ENCODE results near the gene PSMB2.

The PSMB2 gene

DNA sequence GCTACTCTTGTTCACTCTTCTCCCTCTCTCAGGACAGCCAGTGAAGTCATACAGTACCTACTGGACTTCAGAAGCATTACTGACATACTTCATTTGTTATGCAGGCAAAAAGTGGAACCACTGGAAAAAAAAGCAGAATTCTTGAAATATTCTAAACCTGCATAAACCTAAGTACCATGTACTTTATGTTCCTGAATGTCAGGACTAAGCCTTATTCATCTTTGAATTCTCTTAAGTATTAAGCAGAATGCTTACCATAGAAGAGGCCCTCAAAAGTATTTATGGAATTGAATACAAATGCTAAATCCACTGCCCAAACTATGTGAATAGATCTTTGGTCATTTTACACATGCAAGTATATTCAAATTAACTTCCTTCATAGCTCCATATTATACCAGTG lies 7.8 kb downstream of the PSMB2 start:
- no peak for DNase-seq
- Histone ChIP-seq H3K4me1 (ENCODE audit: control extremely low read depth in 1 of 4, control insufficient read depth in 4 of 4, insufficient read depth in 4 of 4, low read length in 3 of 4) (peaks cover 7 to 20% (median 16%) of the 10 kb centered on the region in 4 experiments), H3K27me3 (replicated peaks in 2 of 5; ENCODE audit: control insufficient read depth in 4 of 5, insufficient read depth in 5 of 5, low read length in 4 of 5) (no peaks in the 10 kb centered on the region), H3K4me3 (ENCODE audit: control insufficient read depth in 1 of 7, extremely low read depth in 1 of 7, insufficient read depth in 4 of 7, low read depth in 2 of 7, low read length in 6 of 7) (no peak overlapping the region), H3K36me3 (ENCODE audit: control insufficient read depth in 4 of 4, insufficient read depth in 4 of 4, low read length in 3 of 4) (peaks cover 16 to 59% (median 41%) of the 10 kb centered on the region in 4 experiments), H3K9me3 (ENCODE audit: control extremely low read depth in 1 of 5, control insufficient read depth in 4 of 5, insufficient read depth in 2 of 5, low read depth in 1 of 5, low read length in 4 of 5) (no peaks in the 10 kb centered on the region), H3K27ac (ENCODE audit: insufficient read depth in 1 of 2, low read depth in 1 of 2, low read length in 2 of 2, poor library complexity in 1 of 2, severe bottlenecking in 2 of 2) (no peak overlapping the region)
- CTCF ChIA-PET: interaction anchor here (0.6 kb wide), 1 partner anchor 32 kb away, joined by 3 read pairs; no protein-coding TSS in a partner anchor
- POLR2A ChIA-PET: no interaction called here

DNA sequence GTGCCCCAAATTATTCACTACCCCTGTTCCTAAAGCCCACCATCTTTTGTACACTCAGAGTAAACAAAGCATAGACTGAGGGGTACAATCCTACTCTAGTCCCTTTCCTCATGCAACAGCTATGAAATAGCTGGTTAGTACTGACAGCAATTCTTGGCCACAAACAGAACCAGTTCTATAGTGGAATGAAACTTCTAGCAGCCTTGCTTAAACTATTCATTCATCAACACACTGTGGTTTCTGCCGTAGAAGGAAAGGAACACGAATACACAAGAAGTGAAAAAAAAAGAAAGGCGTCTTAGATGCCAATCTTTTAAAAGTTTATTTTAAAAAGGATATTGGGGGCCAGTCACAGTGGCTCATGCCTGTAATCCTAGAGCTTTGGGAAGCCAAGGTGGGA lies 9.9 kb downstream of the PSMB2 start:
- Histone ChIP-seq H3K27me3 (replicated peaks in 2 of 5; ENCODE audit: control insufficient read depth in 4 of 5, insufficient read depth in 5 of 5, low read length in 4 of 5) (no peaks in the 10 kb centered on the region), H3K4me1 (ENCODE audit: control extremely low read depth in 1 of 4, control insufficient read depth in 4 of 4, insufficient read depth in 4 of 4, low read length in 3 of 4) (no peaks in the 10 kb centered on the region), H3K4me3 (ENCODE audit: control insufficient read depth in 1 of 7, extremely low read depth in 1 of 7, insufficient read depth in 4 of 7, low read depth in 2 of 7, low read length in 6 of 7) (no peak overlapping the region), H3K9me3 (ENCODE audit: control extremely low read depth in 1 of 5, control insufficient read depth in 4 of 5, insufficient read depth in 2 of 5, low read depth in 1 of 5, low read length in 4 of 5) (no peaks in the 10 kb centered on the region), H3K27ac (ENCODE audit: insufficient read depth in 1 of 2, low read depth in 1 of 2, low read length in 2 of 2, poor library complexity in 1 of 2, severe bottlenecking in 2 of 2) (no peak overlapping the region), H3K36me3 (ENCODE audit: control insufficient read depth in 4 of 4, insufficient read depth in 4 of 4, low read length in 3 of 4) (peaks cover 16 to 72% (median 46%) of the 10 kb centered on the region in 4 experiments)
- ChIA-PET CTCF (interaction anchor here (0.9 kb wide), 1 partner anchor 34 kb away, joined by 3 read pairs; no protein-coding TSS in a partner anchor), POLR2A (no interaction called here)
- WGBS (ENCODE audit: insufficient coverage): 89% methylated on average over 2 of the region's 3 CpGs
- DNase-seq: no peak

DNA sequence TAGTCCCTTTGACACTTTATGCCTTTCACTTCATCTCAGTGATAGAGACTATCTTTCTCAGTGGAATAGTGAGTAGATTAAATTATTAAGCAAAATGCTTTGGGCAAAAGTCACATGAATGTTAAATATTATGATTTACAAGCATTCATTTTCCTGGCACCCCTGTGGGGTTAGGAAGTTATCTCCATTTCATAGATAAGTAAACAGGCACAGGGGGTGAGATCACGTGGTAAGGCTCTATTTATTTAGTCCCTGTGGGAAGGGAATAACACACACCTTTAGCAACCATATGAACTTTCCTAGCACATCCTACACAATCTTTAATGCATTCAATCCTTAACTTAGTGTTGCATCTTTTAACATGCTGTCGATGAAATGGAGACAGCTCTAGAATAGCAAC lies 12.3 kb downstream of the PSMB2 start:
- H3K4me1 ChIP-seq (ENCODE audit: control extremely low read depth in 1 of 4, control insufficient read depth in 4 of 4, insufficient read depth in 4 of 4, low read length in 3 of 4): no peaks in the 10 kb centered on the region
- DNase-seq: no peak
- peaks cover 12 to 64% (median 42%) of the 10 kb centered on the region in 4 experiments for H3K36me3 ChIP-seq (ENCODE audit: control insufficient read depth in 4 of 4, insufficient read depth in 4 of 4, low read length in 3 of 4)
- H3K27ac ChIP-seq (ENCODE audit: insufficient read depth in 1 of 2, low read depth in 1 of 2, low read length in 2 of 2, poor library complexity in 1 of 2, severe bottlenecking in 2 of 2): no peak overlapping the region
- no CpG with 5 or more reads among the region's 2 CpGs for WGBS (ENCODE audit: insufficient coverage)
- no peaks in the 10 kb centered on the region for H3K9me3 ChIP-seq (ENCODE audit: control extremely low read depth in 1 of 5, control insufficient read depth in 4 of 5, insufficient read depth in 2 of 5, low read depth in 1 of 5, low read length in 4 of 5)
- H3K4me3 ChIP-seq (ENCODE audit: control insufficient read depth in 1 of 7, extremely low read depth in 1 of 7, insufficient read depth in 4 of 7, low read depth in 2 of 7, low read length in 6 of 7): no peak overlapping the region
- POLR2A ChIA-PET: no interaction called here
- CTCF ChIA-PET: interaction anchor here (0.7 to 1.4 kb wide), 3 partner anchors 9 to 64 kb away, joined by 3 to 5 read pairs (median 4); no protein-coding TSS in a partner anchor
- no peaks in the 10 kb centered on the region for H3K27me3 ChIP-seq (replicated peaks in 2 of 5; ENCODE audit: control insufficient read depth in 4 of 5, insufficient read depth in 5 of 5, low read length in 4 of 5)

GRCh38 chr1:35623832-35624231 lies 17.5 kb downstream of the PSMB2 start:
- H3K4me1 ChIP-seq (ENCODE audit: control extremely low read depth in 1 of 4, control insufficient read depth in 4 of 4, insufficient read depth in 4 of 4, low read length in 3 of 4): no peaks in the 10 kb centered on the region
- no peaks in the 10 kb centered on the region for H3K27me3 ChIP-seq (replicated peaks in 2 of 5; ENCODE audit: control insufficient read depth in 4 of 5, insufficient read depth in 5 of 5, low read length in 4 of 5)
- no peak overlapping the region for H3K4me3 ChIP-seq (ENCODE audit: control insufficient read depth in 1 of 7, extremely low read depth in 1 of 7, insufficient read depth in 4 of 7, low read depth in 2 of 7, low read length in 6 of 7)
- ChIA-PET CTCF (interaction anchor here (0.9 to 1.1 kb wide), 3 partner anchors 14 to 55 kb away, joined by 3 to 6 read pairs (median 3); no protein-coding TSS in a partner anchor), POLR2A (no interaction called here)
- no peak for DNase-seq
- peaks cover 9 to 50% (median 27%) of the 10 kb centered on the region in 4 experiments for H3K36me3 ChIP-seq (ENCODE audit: control insufficient read depth in 4 of 4, insufficient read depth in 4 of 4, low read length in 3 of 4)
- no peak overlapping the region for H3K27ac ChIP-seq (ENCODE audit: insufficient read depth in 1 of 2, low read depth in 1 of 2, low read length in 2 of 2, poor library complexity in 1 of 2, severe bottlenecking in 2 of 2)
- H3K9me3 ChIP-seq (ENCODE audit: control extremely low read depth in 1 of 5, control insufficient read depth in 4 of 5, insufficient read depth in 2 of 5, low read depth in 1 of 5, low read length in 4 of 5): no peaks in the 10 kb centered on the region

DNA sequence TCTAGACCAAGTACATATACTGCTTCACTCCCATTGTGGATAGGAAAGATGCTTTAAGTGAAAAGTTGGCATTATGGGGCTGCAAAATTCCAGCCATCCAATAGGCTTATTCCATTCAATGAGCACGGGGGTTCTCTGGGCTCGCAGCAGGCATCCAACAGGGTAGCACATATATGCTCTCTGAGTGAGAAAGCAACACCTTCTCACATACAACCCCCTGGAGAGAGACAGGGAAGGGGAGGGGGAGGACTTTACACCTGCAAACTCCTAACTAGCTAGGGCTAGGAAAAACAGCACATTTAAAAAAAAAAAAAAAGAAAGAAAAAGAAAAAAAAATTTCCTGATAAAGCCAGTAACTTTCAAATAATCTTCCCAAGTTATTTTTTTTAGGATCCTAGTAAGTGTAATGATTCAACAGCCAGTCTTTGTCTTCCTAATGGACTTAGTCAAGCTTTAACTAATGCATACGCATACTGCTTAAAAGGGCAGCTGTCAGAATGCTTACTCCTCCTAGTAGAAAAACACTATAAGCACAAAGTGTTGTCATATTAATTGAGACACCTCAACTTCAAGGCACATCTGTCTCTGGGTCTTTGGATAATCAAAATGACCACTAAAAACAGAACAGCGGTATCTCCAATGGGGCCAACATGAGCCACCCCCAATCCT lies 18.7 kb downstream of the PSMB2 start:
- ChIA-PET POLR2A (interaction anchor here (0.6 kb wide), 2 partner anchors 115 to 157 kb away, joined by 3 to 4 read pairs; no protein-coding TSS in a partner anchor), CTCF (no interaction called here)
- WGBS (ENCODE audit: insufficient coverage): 100% methylated on average over 1 of the region's 4 CpGs
- no peak for DNase-seq
- Histone ChIP-seq H3K4me3 (ENCODE audit: control insufficient read depth in 1 of 7, extremely low read depth in 1 of 7, insufficient read depth in 4 of 7, low read depth in 2 of 7, low read length in 6 of 7) (no peak overlapping the region), H3K4me1 (ENCODE audit: control extremely low read depth in 1 of 4, control insufficient read depth in 4 of 4, insufficient read depth in 4 of 4, low read length in 3 of 4) (no peaks in the 10 kb centered on the region), H3K36me3 (ENCODE audit: control insufficient read depth in 4 of 4, insufficient read depth in 4 of 4, low read length in 3 of 4) (peaks cover 9 to 54% (median 30%) of the 10 kb centered on the region in 4 experiments), H3K27ac (ENCODE audit: insufficient read depth in 1 of 2, low read depth in 1 of 2, low read length in 2 of 2, poor library complexity in 1 of 2, severe bottlenecking in 2 of 2) (no peak overlapping the region), H3K9me3 (ENCODE audit: control extremely low read depth in 1 of 5, control insufficient read depth in 4 of 5, insufficient read depth in 2 of 5, low read depth in 1 of 5, low read length in 4 of 5) (no peaks in the 10 kb centered on the region), H3K27me3 (replicated peaks in 2 of 5; ENCODE audit: control insufficient read depth in 4 of 5, insufficient read depth in 5 of 5, low read length in 4 of 5) (no peaks in the 10 kb centered on the region)

- Histone ChIP-seq H3K27ac (ENCODE audit: insufficient read depth in 1 of 2, low read depth in 1 of 2, low read length in 2 of 2, poor library complexity in 1 of 2, severe bottlenecking in 2 of 2) (no peak overlapping the region), H3K4me3 (ENCODE audit: control insufficient read depth in 1 of 7, extremely low read depth in 1 of 7, insufficient read depth in 4 of 7, low read depth in 2 of 7, low read length in 6 of 7) (no peak overlapping the region), H3K4me1 (ENCODE audit: control extremely low read depth in 1 of 4, control insufficient read depth in 4 of 4, insufficient read depth in 4 of 4, low read length in 3 of 4) (no peaks in the 10 kb centered on the region), H3K9me3 (ENCODE audit: control extremely low read depth in 1 of 5, control insufficient read depth in 4 of 5, insufficient read depth in 2 of 5, low read depth in 1 of 5, low read length in 4 of 5) (no peaks in the 10 kb centered on the region), H3K36me3 (ENCODE audit: control insufficient read depth in 4 of 4, insufficient read depth in 4 of 4, low read length in 3 of 4) (peaks cover 12 to 64% (median 40%) of the 10 kb centered on the region in 4 experiments), H3K27me3 (replicated peaks in 2 of 5; ENCODE audit: control insufficient read depth in 4 of 5, insufficient read depth in 5 of 5, low read length in 4 of 5) (no peaks in the 10 kb centered on the region)
- CTCF ChIA-PET: interaction anchor here (0.6 to 1.8 kb wide), 6 partner anchors 10 to 110 kb away, joined by 3 to 5 read pairs (median 4); partner anchors contain the start of gene NCDN
- WGBS (ENCODE audit: insufficient coverage): 95% methylated on average over 4 of the region's 6 CpGs
- peak in 2 of 3 donors; percentile 10 to 39 for DNase-seq
- POLR2A ChIA-PET: interaction anchor here (0.6 kb wide), 2 partner anchors 588 to 671 kb away, joined by 3 read pairs; no protein-coding TSS in a partner anchor
These were observed 21.8 kb downstream of the PSMB2 start for GRCh38 chr1:35619237-35620121.

All from common myeloid progenitor, CD34-positive (primary cell).